ENCODE results near the gene CPSF4. TPM values are rescaled to one million over a fixed set of nuclear protein-coding genes. Genes with fewer than 3 reads are reported as not detected.

CPSF4 gene
- total RNA-seq, 1 experiment from 2014 or later: 48.7 TPM

GRCh38 chr7:99448855-99449254 lies 10.1 kb downstream of the CPSF4 start:
- H3K27ac ChIP-seq (ENCODE audit: low read length): no peak overlapping the region
- no peak for DNase-seq
- H3K9me3 ChIP-seq (ENCODE audit: low read length): no peaks in the 10 kb centered on the region
- no peaks in the 10 kb centered on the region for H3K79me2 ChIP-seq (ENCODE audit: low read length)
- no peaks in the 10 kb centered on the region for H3K27me3 ChIP-seq (ENCODE audit: low read length)
- no peak overlapping the region for H3K4me2 ChIP-seq (ENCODE audit: low read depth, low read length, poor library complexity, severe bottlenecking)
- no peak overlapping the region for H2AFZ ChIP-seq (ENCODE audit: low read length)
- H4K20me1 ChIP-seq (ENCODE audit: insufficient read depth, low read depth, low read length): 0 out of 2 replicates have a peak, but pooled peaks cover 7% of the 10 kb centered on the region
- H3K36me3 ChIP-seq (ENCODE audit: insufficient read depth, low read length): peaks cover 5% of the 10 kb centered on the region
- no peaks in the 10 kb centered on the region for H3K4me1 ChIP-seq (ENCODE audit: low read length)
- no peaks in the 10 kb centered on the region for H3K9me2 ChIP-seq (replicated peaks; ENCODE audit: insufficient read depth, low read length)
- H3K9ac ChIP-seq (ENCODE audit: low read length): no peak overlapping the region
- H3K4me3 ChIP-seq (ENCODE audit: low read length): no peak overlapping the region

- no peaks in the 10 kb centered on the region for H3K79me2 ChIP-seq (ENCODE audit: low read length)
- no peaks in the 10 kb centered on the region for H3K27me3 ChIP-seq (ENCODE audit: low read length)
- no peak overlapping the region for H2AFZ ChIP-seq (ENCODE audit: low read length)
- no peak for DNase-seq
- H3K9me2 ChIP-seq (replicated peaks; ENCODE audit: insufficient read depth, low read length): no peaks in the 10 kb centered on the region
- H3K9ac ChIP-seq (ENCODE audit: low read length): no peak overlapping the region
- H3K27ac ChIP-seq (ENCODE audit: low read length): no peak overlapping the region
- H3K9me3 ChIP-seq (ENCODE audit: low read length): no peaks in the 10 kb centered on the region
- no peak overlapping the region for H3K4me2 ChIP-seq (ENCODE audit: low read depth, low read length, poor library complexity, severe bottlenecking)
- H3K4me1 ChIP-seq (ENCODE audit: low read length): no peaks in the 10 kb centered on the region
- peaks cover 5% of the 10 kb centered on the region for H3K36me3 ChIP-seq (ENCODE audit: insufficient read depth, low read length)
- 0 out of 2 replicates have a peak, but pooled peaks cover 7% of the 10 kb centered on the region for H4K20me1 ChIP-seq (ENCODE audit: insufficient read depth, low read depth, low read length)
- no peak overlapping the region for H3K4me3 ChIP-seq (ENCODE audit: low read length)
These were observed 10.6 kb downstream of the CPSF4 start for GRCh38 chr7:99449326-99449725.

- H3K79me2 ChIP-seq (ENCODE audit: low read length): no peaks in the 10 kb centered on the region
- peaks cover 7% of the 10 kb centered on the region for H3K36me3 ChIP-seq (ENCODE audit: insufficient read depth, low read length)
- H3K4me1 ChIP-seq (ENCODE audit: low read length): no peaks in the 10 kb centered on the region
- H3K4me3 ChIP-seq (ENCODE audit: low read length): no peak overlapping the region
- no peak overlapping the region for H2AFZ ChIP-seq (ENCODE audit: low read length)
- no peaks in the 10 kb centered on the region for H3K27me3 ChIP-seq (ENCODE audit: low read length)
- H3K9ac ChIP-seq (ENCODE audit: low read length): no peak overlapping the region
- no peak overlapping the region for H3K27ac ChIP-seq (ENCODE audit: low read length)
- no peak for DNase-seq
- H3K4me2 ChIP-seq (ENCODE audit: low read depth, low read length, poor library complexity, severe bottlenecking): no peak overlapping the region
- H3K9me3 ChIP-seq (ENCODE audit: low read length): no peaks in the 10 kb centered on the region
- H3K9me2 ChIP-seq (replicated peaks; ENCODE audit: insufficient read depth, low read length): no peaks in the 10 kb centered on the region
- H4K20me1 ChIP-seq (ENCODE audit: insufficient read depth, low read depth, low read length): 0 out of 2 replicates have a peak, but pooled peaks cover 7% of the 10 kb centered on the region
These were observed 13.2 kb downstream of the CPSF4 start for GRCh38 chr7:99451936-99452335.

DNA sequence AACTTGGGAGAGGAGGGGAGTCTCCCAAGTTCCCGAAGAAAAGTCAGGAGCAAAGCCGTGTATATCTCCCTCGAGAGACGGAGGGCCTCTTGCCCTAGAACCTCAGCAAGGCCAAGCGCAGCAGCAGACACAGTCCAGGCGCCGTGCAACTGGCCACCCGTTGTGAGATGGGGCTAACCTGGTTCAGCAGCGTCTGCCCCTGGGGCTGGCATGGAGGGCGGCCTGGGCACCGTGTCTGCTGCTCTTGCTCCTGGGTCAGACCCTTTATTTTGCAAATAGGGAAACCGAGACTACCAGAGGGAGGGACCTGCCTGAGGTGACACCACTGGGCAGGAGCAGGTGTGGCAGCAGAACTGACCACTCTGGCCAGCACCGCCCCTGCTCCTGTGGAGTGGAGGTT lies 13.8 kb downstream of the CPSF4 start:
- H3K4me3 ChIP-seq (ENCODE audit: low read length): no peak overlapping the region
- peaks cover 7% of the 10 kb centered on the region; the same call in 1 of the 2 replicates for H4K20me1 ChIP-seq (ENCODE audit: insufficient read depth, low read depth, low read length)
- H3K9ac ChIP-seq (ENCODE audit: low read length): no peak overlapping the region
- H3K79me2 ChIP-seq (ENCODE audit: low read length): no peaks in the 10 kb centered on the region
- peaks cover 7% of the 10 kb centered on the region for H3K36me3 ChIP-seq (ENCODE audit: insufficient read depth, low read length)
- H3K4me2 ChIP-seq (ENCODE audit: low read depth, low read length, poor library complexity, severe bottlenecking): no peak overlapping the region
- no peak overlapping the region for H2AFZ ChIP-seq (ENCODE audit: low read length)
- H3K4me1 ChIP-seq (ENCODE audit: low read length): no peaks in the 10 kb centered on the region
- no peaks in the 10 kb centered on the region for H3K9me2 ChIP-seq (replicated peaks; ENCODE audit: insufficient read depth, low read length)
- DNase-seq: no peak
- H3K9me3 ChIP-seq (ENCODE audit: low read length): no peaks in the 10 kb centered on the region
- no peaks in the 10 kb centered on the region for H3K27me3 ChIP-seq (ENCODE audit: low read length)
- no peak overlapping the region for H3K27ac ChIP-seq (ENCODE audit: low read length)

DNA sequence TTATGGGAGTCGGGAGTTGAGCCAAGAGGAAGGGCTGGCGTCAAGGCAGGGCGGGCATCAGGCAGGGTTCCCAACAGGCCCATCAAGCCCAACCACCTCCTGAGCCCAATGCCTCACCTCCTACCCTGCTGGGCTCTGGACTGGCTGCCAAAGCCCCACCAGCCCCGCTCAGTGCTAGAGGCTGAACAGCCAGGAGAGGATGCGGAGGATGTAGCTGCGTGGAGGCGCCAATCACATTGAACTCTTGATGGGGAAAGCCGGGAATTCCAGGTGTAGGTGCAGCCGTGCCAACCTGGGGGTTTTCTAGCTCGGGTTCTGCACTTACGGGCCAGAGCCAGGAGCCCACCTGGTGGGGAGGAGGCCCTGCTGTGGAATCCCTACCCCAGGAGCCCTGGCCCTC lies 14.4 kb downstream of the CPSF4 start:
- H3K4me1 ChIP-seq (ENCODE audit: low read length): no peaks in the 10 kb centered on the region
- no peak overlapping the region for H3K27ac ChIP-seq (ENCODE audit: low read length)
- peaks cover 11% of the 10 kb centered on the region for H3K36me3 ChIP-seq (ENCODE audit: insufficient read depth, low read length)
- H4K20me1 ChIP-seq (ENCODE audit: insufficient read depth, low read depth, low read length): peaks cover 10% of the 10 kb centered on the region; the same call in 1 of the 2 replicates
- no peaks in the 10 kb centered on the region for H3K9me3 ChIP-seq (ENCODE audit: low read length)
- H2AFZ ChIP-seq (ENCODE audit: low read length): no peak overlapping the region
- peaks cover under 1% of the 10 kb centered on the region; the same call in 1 of the 2 replicates for H3K79me2 ChIP-seq (ENCODE audit: low read length)
- no peak for DNase-seq
- H3K4me3 ChIP-seq (ENCODE audit: low read length): no peak overlapping the region
- H3K4me2 ChIP-seq (ENCODE audit: low read depth, low read length, poor library complexity, severe bottlenecking): no peak overlapping the region
- no peaks in the 10 kb centered on the region for H3K9me2 ChIP-seq (replicated peaks; ENCODE audit: insufficient read depth, low read length)
- no peak overlapping the region for H3K9ac ChIP-seq (ENCODE audit: low read length)
- H3K27me3 ChIP-seq (ENCODE audit: low read length): no peaks in the 10 kb centered on the region

DNA sequence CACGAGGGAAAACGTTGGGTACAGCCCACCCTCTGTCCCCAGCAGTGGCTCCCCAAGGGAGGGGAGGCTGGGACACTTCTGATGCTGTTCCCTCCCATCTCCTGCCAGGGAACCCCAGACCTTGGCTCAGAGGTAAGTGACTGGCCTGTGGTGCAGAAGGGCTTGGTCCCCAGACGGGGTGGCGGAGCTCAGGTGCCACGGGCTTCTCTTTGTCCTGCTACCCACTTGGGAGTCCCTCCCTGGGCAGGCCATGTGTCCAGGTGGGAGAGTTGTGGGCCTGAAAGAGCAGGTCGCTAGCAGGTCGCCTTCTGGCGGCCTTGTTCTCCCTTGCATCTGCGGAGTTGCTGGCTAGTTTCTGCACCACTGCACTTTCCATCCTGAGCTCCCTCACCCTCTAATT lies 17.1 kb downstream of the CPSF4 start:
- Histone ChIP-seq H3K36me3 (ENCODE audit: insufficient read depth, low read length) (peaks cover 33% of the 10 kb centered on the region), H3K27ac (ENCODE audit: low read length) (no peak overlapping the region), H3K9me2 (replicated peaks; ENCODE audit: insufficient read depth, low read length) (no peaks in the 10 kb centered on the region), H3K9me3 (ENCODE audit: low read length) (no peaks in the 10 kb centered on the region), H3K4me3 (ENCODE audit: low read length) (no peak overlapping the region), H3K9ac (ENCODE audit: low read length) (no peak overlapping the region), H3K4me2 (ENCODE audit: low read depth, low read length, poor library complexity, severe bottlenecking) (no peak overlapping the region), H3K27me3 (ENCODE audit: low read length) (no peaks in the 10 kb centered on the region), H4K20me1 (ENCODE audit: insufficient read depth, low read depth, low read length) (peaks cover 26% of the 10 kb centered on the region; the same call in 1 of the 2 replicates), H3K79me2 (ENCODE audit: low read length) (peaks cover 28% of the 10 kb centered on the region), H3K4me1 (ENCODE audit: low read length) (no peaks in the 10 kb centered on the region), H2AFZ (ENCODE audit: low read length) (no peak overlapping the region)
- DNase-seq: no peak

- no peak for DNase-seq
- Histone ChIP-seq H3K27ac (ENCODE audit: low read length) (no peak overlapping the region), H3K4me2 (ENCODE audit: low read depth, low read length, poor library complexity, severe bottlenecking) (no peak overlapping the region), H3K79me2 (ENCODE audit: low read length) (peaks cover 32% of the 10 kb centered on the region), H3K9me2 (replicated peaks; ENCODE audit: insufficient read depth, low read length) (no peaks in the 10 kb centered on the region), H3K9me3 (ENCODE audit: low read length) (no peaks in the 10 kb centered on the region), H3K4me3 (ENCODE audit: low read length) (no peak overlapping the region), H3K4me1 (ENCODE audit: low read length) (no peaks in the 10 kb centered on the region), H3K27me3 (ENCODE audit: low read length) (no peaks in the 10 kb centered on the region), H3K36me3 (ENCODE audit: insufficient read depth, low read length) (peaks cover 33% of the 10 kb centered on the region), H2AFZ (ENCODE audit: low read length) (no peak overlapping the region), H3K9ac (ENCODE audit: low read length) (no peak overlapping the region), H4K20me1 (ENCODE audit: insufficient read depth, low read depth, low read length) (peaks cover 29% of the 10 kb centered on the region; the same call in 1 of the 2 replicates)
These were observed 17.5 kb downstream of the CPSF4 start for GRCh38 chr7:99456288-99456687.

GRCh38 chr7:99457050-99457649 lies 18.4 kb downstream of the CPSF4 start:
- no peak overlapping the region for H3K27ac ChIP-seq (ENCODE audit: low read length)
- H3K36me3 ChIP-seq (ENCODE audit: insufficient read depth, low read length): peaks cover 33% of the 10 kb centered on the region
- H3K9me3 ChIP-seq (ENCODE audit: low read length): no peaks in the 10 kb centered on the region
- H3K27me3 ChIP-seq (ENCODE audit: low read length): no peaks in the 10 kb centered on the region
- no peaks in the 10 kb centered on the region for H3K9me2 ChIP-seq (replicated peaks; ENCODE audit: insufficient read depth, low read length)
- H3K79me2 ChIP-seq (ENCODE audit: low read length): peaks cover 40% of the 10 kb centered on the region
- H3K4me3 ChIP-seq (ENCODE audit: low read length): no peak overlapping the region
- H3K4me2 ChIP-seq (ENCODE audit: low read depth, low read length, poor library complexity, severe bottlenecking): no peak overlapping the region
- no peak overlapping the region for H3K9ac ChIP-seq (ENCODE audit: low read length)
- H4K20me1 ChIP-seq (ENCODE audit: insufficient read depth, low read depth, low read length): peaks cover 32% of the 10 kb centered on the region; the same call in 1 of the 2 replicates
- no peak overlapping the region for H2AFZ ChIP-seq (ENCODE audit: low read length)
- no peaks in the 10 kb centered on the region for H3K4me1 ChIP-seq (ENCODE audit: low read length)
- no peak for DNase-seq
